ENCODE measurements around the gene WDR46. TPM values are rescaled to one million over a fixed set of nuclear protein-coding genes. Genes with fewer than 3 reads are reported as not detected.

WDR46 gene
- total and polyA plus RNA-seq, 2 of the 13 experiments (the other 11 are each of a cell fraction or from before 2014, with no cell fraction given), result 47.4 to 105 TPM

DNA sequence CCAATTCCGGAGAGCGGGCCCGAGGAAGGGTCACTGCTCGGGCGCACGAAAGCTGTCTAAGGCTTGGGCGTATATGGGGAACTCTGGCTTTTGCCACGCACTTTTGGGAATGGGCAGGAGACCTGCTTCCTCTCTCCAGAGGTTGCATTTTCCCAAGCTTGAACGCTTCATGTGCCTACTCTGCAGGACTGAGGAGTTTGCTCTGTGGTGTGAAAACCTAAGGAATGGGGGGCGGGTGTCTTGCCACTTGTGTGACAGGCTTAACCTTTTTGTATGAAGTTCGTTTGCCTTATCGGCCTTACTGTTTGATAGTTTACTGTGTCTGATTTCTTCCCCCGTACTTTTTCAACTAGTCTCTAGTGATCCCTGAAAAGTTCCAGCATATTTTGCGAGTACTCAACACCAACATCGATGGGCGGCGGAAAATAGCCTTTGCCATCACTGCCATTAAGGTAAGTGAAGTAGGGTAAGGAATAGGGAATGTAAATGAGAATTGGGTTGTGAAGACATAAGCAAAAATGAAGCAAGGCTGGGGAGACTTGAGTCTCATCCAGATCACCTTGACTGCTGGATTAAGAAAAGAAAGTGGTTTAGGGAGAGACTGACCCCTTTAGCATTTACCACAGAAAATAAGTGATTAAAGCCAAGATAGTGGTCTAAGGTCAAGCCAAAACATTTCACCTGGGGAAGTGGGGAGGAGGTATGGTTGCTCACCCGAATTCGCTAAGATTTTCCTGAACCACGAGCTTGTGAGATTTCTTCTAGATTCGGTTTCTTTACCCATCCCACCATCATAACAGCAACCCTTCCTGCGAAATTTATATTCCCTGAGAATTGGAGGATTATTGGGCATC, 16.5 kb downstream of the WDR46 start (continued):
- TF ChIP-seq IKZF4 (CRISPR knock-in tag; IDR thresholded peaks at IDR 0.05; ENCODE audit: borderline replicate concordance, low read depth, not compliant biosample characterization), result peak; percentile 69
- TF ChIP-seq, protein P1, sequence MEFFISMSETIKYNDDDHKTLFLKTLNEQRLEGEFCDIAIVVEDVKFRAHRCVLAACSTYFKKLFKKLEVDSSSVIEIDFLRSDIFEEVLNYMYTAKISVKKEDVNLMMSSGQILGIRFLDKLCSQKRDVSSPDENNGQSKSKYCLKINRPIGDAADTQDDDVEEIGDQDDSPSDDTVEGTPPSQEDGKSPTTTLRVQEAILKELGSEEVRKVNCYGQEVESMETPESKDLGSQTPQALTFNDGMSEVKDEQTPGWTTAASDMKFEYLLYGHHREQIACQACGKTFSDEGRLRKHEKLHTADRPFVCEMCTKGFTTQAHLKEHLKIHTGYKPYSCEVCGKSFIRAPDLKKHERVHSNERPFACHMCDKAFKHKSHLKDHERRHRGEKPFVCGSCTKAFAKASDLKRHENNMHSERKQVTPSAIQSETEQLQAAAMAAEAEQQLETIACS (CRISPR knock-in tag; IDR thresholded peaks at IDR 0.05), result 0 out of 2 replicates have a peak, but pooled peaks have one; percentile 33
- no peak for TF ChIP-seq ZNF484 (CRISPR knock-in tag; IDR thresholded peaks at IDR 0.05; ENCODE audit: borderline replicate concordance, low read depth)
- peak; percentile 40; the same call in 1 of the 2 replicates for TF ChIP-seq NFATC3 (CRISPR knock-in tag; IDR thresholded peaks at IDR 0.05)
- TF ChIP-seq PHF21A (CRISPR knock-in tag; IDR thresholded peaks at IDR 0.05), result no peak
- TF ChIP-seq YEATS2 (CRISPR knock-in tag; IDR thresholded peaks at IDR 0.05; ENCODE audit: borderline replicate concordance), result peak; percentile 67; the same call in 1 of the 2 replicates
- TF ChIP-seq, protein P2, sequence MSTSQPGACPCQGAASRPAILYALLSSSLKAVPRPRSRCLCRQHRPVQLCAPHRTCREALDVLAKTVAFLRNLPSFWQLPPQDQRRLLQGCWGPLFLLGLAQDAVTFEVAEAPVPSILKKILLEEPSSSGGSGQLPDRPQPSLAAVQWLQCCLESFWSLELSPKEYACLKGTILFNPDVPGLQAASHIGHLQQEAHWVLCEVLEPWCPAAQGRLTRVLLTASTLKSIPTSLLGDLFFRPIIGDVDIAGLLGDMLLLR (CRISPR knock-in tag; IDR thresholded peaks at IDR 0.05), result no peak
- TF ChIP-seq MIXL1 (CRISPR knock-in tag; IDR thresholded peaks at IDR 0.05), result no peak
- TF ChIP-seq ZNF747 (CRISPR knock-in tag; IDR thresholded peaks at IDR 0.05; ENCODE audit: borderline replicate concordance), result peak; percentile 25; the same call in 1 of the 2 replicates
- no peak for TF ChIP-seq ZNF124 (CRISPR knock-in tag; IDR thresholded peaks at IDR 0.05)
- TF ChIP-seq, protein P3, sequence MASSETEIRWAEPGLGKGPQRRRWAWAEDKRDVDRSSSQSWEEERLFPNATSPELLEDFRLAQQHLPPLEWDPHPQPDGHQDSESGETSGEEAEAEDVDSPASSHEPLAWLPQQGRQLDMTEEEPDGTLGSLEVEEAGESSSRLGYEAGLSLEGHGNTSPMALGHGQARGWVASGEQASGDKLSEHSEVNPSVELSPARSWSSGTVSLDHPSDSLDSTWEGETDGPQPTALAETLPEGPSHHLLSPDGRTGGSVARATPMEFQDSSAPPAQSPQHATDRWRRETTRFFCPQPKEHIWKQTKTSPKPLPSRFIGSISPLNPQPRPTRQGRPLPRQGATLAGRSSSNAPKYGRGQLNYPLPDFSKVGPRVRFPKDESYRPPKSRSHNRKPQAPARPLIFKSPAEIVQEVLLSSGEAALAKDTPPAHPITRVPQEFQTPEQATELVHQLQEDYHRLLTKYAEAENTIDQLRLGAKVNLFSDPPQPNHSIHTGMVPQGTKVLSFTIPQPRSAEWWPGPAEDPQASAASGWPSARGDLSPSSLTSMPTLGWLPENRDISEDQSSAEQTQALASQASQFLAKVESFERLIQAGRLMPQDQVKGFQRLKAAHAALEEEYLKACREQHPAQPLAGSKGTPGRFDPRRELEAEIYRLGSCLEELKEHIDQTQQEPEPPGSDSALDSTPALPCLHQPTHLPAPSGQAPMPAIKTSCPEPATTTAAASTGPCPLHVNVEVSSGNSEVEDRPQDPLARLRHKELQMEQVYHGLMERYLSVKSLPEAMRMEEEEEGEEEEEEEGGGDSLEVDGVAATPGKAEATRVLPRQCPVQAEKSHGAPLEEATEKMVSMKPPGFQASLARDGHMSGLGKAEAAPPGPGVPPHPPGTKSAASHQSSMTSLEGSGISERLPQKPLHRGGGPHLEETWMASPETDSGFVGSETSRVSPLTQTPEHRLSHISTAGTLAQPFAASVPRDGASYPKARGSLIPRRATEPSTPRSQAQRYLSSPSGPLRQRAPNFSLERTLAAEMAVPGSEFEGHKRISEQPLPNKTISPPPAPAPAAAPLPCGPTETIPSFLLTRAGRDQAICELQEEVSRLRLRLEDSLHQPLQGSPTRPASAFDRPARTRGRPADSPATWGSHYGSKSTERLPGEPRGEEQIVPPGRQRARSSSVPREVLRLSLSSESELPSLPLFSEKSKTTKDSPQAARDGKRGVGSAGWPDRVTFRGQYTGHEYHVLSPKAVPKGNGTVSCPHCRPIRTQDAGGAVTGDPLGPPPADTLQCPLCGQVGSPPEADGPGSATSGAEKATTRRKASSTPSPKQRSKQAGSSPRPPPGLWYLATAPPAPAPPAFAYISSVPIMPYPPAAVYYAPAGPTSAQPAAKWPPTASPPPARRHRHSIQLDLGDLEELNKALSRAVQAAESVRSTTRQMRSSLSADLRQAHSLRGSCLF (CRISPR knock-in tag; IDR thresholded peaks at IDR 0.05; ENCODE audit: borderline replicate concordance), result peak; percentile 5; the same call in 1 of the 2 replicates
- no peak for TF ChIP-seq ZNF251 (CRISPR knock-in tag; IDR thresholded peaks at IDR 0.05)
- peak; percentile 17; the same call in 1 of the 2 replicates for TF ChIP-seq ZNF337 (CRISPR knock-in tag; IDR thresholded peaks at IDR 0.05; ENCODE audit: borderline replicate concordance, low read depth)
- TF ChIP-seq ZNF839 (CRISPR knock-in tag; IDR thresholded peaks at IDR 0.05; ENCODE audit: borderline replicate concordance), result no peak
- TF ChIP-seq KDM4B (CRISPR knock-in tag; IDR thresholded peaks at IDR 0.05), result no peak
- peak; percentile 11; the same call in 1 of the 2 replicates for TF ChIP-seq ZFP36L1 (CRISPR knock-in tag; IDR thresholded peaks at IDR 0.05)
- peak; percentile 66 for TF ChIP-seq RBFOX2 (IDR thresholded peaks at IDR 0.05; ENCODE audit: low read depth, low read length)
- peak; percentile 75 for TF ChIP-seq DMAP1 (CRISPR knock-in tag; IDR thresholded peaks at IDR 0.05)
- 0 out of 2 replicates have a peak, but pooled peaks have one; percentile 3 for TF ChIP-seq GFI1 (CRISPR knock-in tag; IDR thresholded peaks at IDR 0.05; ENCODE audit: borderline replicate concordance)
- TF ChIP-seq ZNF737 (CRISPR knock-in tag; IDR thresholded peaks at IDR 0.05; ENCODE audit: borderline replicate concordance), result peak; percentile 10; the same call in 1 of the 2 replicates
- no peak for TF ChIP-seq RFX5 (IDR thresholded peaks at IDR 0.05; ENCODE audit: low read depth, low read length)
- no peak for TF ChIP-seq ZBTB21 (CRISPR knock-in tag; IDR thresholded peaks at IDR 0.05)
